H1 (cell line): Measurements from ENCODE around the gene RELN. TPM values are rescaled to one million over a fixed set of nuclear protein-coding genes. Genes with fewer than 3 reads are reported as not detected.

ENCODE experiments used
- CTBP2 ChIP-seq: IDR thresholded peaks from 2 replicates; pipeline ENCODE4 v1.7.0; 2011; ENCODE audit warnings: borderline replicate concordance, mild to moderate bottlenecking, moderate library complexity, mixed read lengths, low read length; ENCODE audit not compliant: insufficient read depth, insufficient read length
- polyA plus RNA-seq, 7 experiments: library from polyadenylated mRNA; depleted of rRNA in 3 of 7; stranded (reverse) in 5 of 7; unstranded in 2 of 7; fragments of >200 nt in 5 of 7; fragments of 200-250 nt in 2 of 7; gene quantifications; 1 replicate in 5 of 7; 2 replicates in 1 of 7; 4 replicates in 1 of 7; pipeline versions ENCODE4 v1.2.1 to v1.2.3, GENCODE V29; 2011 to 2013; ENCODE audit warnings: missing spikeins in 2 of 7, mixed read lengths in 2 of 7
- total RNA-seq: library from RNA; stranded (reverse); fragmentation: NEBNext Ultra II Directional; extraction: Animal tissue kit (Norgen Biotek cat#: 25700); gene quantifications from 2 replicates; pipeline ENCODE4 v1.2.1, GENCODE V29; 2021
- TF ChIP-seq, protein P1 (sequence below): IDR thresholded peaks from 2 replicates; pipeline ENCODE4 v1.6.1; 2012; ENCODE audit warnings: inconsistent platforms

RELN gene
- total and polyA plus RNA-seq, 2 of the 8 experiments (the other 6 are each of a cell fraction or from before 2014, with no cell fraction given) = 0.03 to 0.07 TPM

DNA sequence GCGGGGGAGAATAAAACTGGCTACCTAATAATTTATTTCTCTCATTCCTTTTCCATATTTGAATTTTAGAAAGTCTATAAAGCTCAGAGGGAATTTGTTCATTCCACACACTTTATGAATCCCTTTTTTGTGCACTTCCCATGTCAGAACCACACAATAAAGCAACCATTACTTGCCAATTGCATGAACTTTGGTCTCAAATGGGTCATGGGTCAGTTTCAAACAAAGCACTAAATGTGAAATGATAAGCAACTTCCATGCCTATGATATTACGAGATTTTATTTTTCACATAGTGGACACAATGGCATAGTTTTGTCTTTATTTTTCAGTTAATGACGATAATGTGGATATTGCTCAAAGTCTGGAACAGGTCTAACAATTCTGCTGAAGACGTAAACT is 18.6 kb upstream of the RELN start (continued):
- TF ChIP-seq CTBP2 = no peak
- TF ChIP-seq, protein P1, sequence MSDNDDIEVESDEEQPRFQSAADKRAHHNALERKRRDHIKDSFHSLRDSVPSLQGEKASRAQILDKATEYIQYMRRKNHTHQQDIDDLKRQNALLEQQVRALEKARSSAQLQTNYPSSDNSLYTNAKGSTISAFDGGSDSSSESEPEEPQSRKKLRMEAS = no peak
